HL-60/S4 (cell line): Measurements from ENCODE around the gene SATB1.
"Not testable (repeated sequence)": the region's sequence is repeated elsewhere in the genome, so short reads cannot be mapped to it uniquely, and the experiment has no call there.

Experiments
- in situ Hi-C: fragments of 300-500 bp; cut with MboI; formaldehyde crosslinking; loops from 2 replicates; pipeline ENCODE4 v1.14.3; 2022; ENCODE audit warnings: low sequenced_read_pairs

Gene SATB1

DNA sequence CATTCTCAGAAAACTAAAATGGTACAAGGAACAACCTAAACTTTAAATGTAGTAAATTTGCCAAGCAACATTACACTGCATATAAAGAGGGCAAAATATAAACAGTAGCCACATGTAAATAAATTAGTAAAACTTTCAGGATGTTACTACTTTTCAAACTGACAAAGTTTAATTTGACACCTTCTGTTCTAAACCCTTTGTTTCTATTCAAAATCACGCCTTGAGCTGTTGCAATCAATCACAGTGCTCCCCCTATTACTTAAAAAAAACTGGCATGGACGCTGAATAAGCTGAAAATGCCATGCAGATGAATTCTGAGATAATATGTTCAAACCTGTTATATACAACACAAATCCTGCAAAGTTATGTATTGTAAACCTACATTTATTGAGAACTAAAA, 69.3 kb downstream of the SATB1 start:
- in situ Hi-C loops, result no loop called here

DNA sequence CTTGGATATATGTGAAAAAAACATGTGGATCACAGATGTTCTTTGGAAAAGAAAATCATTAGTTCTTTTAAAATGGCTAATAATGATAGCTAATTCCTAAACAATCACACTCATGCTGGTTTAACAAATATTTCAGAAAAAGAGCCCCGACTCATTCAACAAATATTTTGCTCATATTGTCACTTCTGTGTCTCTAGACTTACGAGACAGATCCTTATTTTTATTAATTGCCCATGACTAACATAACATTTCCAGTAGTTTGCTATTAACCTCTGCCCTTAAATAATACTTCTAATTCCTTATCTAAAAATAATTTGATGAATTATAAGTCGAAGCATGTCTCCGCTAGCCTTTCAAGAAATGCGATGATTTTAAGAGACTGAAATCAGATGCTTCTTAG, 70.4 kb downstream of the SATB1 start:
- in situ Hi-C loops, result no loop called here

DNA sequence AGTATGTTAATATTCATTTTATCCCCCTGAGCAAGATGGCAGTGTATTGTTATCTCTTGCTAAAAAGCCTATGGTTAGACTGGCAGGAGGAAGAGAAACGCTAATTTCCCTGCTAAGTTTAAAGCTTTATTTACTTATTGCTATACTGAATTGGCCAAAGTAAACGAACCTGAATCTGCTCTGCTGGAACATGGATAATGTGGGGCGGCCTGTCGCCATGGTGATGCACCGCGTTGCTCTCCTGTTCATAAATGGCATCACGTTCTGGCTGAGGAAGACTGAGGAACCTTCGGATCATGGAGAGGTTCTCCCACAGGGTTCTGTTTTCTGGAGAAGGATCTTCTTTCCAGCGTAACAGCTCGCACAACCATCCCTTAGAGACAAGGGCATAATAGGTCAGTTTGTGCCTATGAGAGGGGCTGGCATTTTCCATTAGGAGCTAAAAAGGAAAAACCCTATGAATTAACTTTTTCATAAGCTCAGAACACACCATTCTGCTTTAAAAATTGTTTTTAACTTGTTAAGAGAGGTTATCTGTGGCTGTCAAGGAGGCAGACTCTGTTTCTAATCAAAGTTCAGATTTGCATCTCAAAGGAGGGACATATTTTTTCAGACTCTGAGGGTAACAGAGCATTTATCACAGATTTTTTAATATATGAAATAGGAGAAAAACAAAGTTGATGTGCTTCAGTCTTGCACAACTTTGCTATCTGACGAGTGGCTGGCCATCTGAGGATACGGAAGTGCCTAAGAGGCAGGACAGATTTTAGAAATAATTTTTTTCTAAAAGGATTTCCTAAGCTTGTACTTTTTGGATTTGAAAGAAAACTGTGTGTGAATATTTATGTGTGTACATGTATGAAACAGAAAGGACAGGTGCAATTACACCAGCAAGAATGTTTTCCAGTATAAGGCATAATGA, 73.1 kb downstream of the SATB1 start:
- in situ Hi-C loops, result no loop called here

DNA sequence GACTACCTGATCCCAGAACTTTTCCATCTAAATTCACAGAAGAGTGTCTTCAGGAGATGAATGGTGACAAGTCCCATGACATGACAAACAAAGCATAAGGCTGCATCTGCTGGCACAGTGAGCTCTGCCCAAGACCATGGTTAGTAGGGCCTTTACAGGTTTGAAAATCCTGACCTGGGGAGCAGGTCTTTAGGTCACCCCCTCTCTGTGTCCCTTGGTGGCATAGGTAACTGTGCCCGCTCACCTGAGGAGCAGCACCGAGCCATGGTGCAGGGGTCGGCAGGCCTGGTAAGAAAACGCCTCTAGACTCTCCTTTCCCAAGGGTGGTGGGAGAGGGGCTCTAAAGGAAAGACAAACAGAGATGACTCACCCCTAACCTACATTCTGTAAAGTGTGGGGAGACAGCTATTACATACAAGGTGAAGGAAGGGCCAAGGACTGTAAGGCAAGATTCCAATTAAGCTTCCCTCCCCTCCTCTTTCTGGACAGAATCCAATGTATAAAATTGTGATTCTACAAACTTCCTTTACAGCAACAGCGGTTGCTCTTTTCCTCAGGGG, 74.0 kb downstream of the SATB1 start:
- in situ Hi-C loops, result no loop called here

DNA sequence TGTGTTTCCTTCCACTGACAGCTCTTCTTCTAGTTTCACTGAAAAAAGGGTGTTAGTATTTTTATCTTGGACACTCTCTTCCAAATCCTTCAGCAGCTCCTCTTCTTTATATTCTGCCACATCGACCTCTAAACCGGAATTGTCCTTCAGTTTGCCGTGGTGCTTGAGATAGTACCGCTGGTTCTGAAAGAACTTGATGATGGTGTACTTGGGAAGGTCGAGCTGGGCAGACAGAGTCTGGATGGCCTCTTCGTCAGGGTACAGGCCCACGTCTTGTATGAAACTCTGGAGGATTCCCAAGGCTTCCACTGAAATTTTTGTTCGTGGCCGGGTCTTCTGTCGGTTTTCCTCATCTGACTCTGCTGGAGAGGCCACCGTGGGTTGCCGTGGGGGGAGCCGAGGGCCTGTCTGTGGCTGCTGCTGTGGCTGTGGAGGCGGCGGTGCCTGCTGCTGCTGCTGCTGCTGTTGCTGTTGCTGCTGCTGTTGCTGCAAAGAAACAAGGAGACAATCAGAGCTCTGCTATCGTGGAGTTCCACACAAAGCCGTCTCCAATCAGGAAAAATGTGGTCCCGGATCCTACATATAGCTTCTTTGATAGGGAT, 75.8 kb downstream of the SATB1 start:
- in situ Hi-C loops, result no loop called here

DNA sequence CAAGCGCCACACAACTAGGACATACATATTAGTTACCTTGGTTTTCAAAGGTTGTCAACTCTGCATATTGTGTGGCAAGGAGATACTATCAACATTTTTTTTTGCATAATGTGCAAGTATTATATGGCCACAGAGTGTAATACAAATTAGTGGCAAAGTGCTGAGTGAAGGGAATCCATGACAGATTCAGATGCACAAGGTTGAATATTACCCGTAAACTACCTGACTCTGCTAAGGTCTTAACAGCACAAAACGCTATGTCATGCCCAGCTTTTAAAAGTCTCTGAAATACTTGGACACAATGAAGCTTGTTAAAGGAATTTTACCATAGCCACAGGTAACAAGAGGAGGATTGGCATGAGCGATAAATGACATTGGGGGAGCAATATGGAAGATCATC, 79.0 kb downstream of the SATB1 start:
- in situ Hi-C loops, result no loop called here

DNA sequence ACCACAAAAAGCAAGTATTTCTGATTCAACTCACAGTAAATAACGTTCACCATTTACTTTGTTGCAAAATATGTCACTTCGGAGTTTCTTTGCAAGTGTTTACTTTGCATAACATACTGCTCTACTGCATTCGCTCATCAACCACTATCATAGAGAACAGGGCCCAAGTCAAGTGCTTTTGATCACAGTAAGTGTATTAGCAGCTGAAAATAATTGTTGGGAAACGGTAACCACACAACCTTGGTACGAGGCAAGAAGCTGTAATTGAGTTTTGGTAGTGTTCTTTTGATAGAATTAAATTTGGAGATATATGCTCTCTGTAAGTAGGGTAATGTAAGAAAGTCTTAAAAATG, 80.1 kb downstream of the SATB1 start:
- in situ Hi-C loops, result no loop called here

DNA sequence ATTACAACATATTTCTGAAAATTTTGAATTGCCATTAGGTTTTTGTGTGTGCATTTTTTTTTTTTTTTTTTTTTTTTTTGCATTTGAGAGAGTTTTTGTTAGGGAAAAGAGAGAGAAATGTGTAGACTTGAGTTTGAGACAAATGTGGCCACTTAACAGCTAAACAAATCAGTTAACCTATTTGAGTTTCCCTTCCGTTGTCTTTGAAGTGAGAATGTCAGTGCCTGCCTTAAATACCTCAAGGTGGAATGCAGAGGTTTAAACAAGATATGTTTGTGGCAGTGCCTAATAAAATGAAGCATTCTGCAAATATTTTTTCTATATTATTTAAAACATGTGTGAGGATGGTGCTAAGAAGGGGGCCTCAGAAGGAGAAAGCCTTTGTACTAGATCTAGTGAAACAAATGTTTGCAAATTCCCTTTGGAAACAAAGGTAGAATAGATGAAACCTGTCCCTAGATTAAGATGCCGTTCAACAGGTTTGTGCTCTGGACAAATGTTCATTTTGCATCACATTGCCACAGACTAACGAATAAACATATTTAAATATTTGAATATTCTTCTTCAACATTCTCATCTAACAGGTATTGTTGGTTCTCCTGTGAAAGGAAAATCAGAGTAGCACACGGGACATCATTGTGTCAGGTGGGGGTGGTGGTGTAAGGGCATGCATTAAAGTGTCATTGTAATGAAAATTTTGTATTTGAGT, 80.7 kb downstream of the SATB1 start:
- in situ Hi-C loops, result no loop called here

DNA sequence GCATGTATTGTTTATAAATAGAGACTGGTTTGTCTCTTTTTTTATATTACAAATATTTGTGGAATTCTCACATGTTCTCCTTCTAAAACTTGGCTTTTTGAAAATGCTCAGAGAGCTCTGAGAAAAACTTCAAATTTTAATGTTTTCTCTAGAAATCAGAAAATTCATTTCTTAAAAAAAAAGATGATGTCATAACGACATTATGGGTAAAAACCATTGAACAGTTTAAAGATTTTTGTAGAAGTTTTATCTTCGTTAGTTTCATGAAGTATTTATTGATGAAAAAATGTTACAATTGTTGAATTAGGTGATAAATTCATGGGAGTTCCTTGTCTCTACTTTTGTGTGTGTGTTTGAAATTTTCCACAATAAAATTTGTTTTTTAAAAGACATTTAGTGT, 81.3 kb downstream of the SATB1 start:
- in situ Hi-C loops, result no loop called here

DNA sequence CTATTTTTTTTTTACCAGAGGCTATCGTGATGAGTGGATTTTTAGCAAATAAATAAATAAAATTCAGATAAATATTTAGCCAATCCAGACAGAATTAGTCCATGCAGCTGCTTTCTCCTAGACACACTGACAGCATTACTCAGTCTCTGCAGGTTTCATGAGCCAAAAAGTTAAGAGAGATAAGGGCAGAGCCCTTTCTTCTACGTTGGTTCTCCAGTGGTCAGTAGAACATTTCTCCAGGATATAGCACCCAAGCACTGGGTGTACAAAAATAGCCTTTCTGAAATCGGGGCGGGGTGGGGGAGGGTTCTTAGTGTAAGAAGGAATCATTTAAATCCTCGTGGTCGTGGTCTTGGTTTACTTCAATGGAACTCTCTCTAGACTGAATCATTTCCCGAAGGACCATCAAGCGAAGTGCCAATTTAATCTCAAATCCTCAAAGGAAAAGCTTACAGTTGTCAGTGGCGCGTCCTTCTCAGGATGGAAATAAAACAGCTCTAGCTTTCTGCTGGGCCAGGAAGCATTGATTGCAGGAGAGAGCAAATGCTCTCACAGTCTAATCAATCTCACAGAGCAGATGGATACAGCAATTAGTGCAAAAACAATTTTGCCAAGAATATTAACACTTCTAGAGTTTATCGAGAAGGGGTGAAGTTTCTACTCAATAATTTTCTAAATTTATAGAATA, 86.2 kb downstream of the SATB1 start:
- in situ Hi-C loops, result no loop called here

DNA sequence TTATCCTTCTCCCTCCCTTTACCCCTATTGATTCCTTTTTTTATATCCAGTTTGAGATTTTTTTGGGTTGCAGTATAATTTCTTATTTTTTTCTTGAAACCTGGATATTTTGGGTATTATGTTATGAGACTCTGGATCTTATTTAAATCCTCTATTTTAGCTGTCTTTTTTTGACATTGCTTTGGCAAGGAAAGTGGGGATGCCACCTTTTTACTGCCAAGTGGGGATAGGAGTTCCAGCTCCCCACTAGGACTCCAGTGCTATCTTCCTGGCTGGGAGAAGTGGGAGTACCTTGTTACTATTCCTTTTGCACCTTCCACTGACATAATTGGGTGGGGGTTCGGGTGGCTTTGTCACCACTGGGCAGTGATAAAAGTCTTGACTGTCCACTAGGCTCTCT, 87.9 kb downstream of the SATB1 start:
- in situ Hi-C loops, result no loop called here

DNA sequence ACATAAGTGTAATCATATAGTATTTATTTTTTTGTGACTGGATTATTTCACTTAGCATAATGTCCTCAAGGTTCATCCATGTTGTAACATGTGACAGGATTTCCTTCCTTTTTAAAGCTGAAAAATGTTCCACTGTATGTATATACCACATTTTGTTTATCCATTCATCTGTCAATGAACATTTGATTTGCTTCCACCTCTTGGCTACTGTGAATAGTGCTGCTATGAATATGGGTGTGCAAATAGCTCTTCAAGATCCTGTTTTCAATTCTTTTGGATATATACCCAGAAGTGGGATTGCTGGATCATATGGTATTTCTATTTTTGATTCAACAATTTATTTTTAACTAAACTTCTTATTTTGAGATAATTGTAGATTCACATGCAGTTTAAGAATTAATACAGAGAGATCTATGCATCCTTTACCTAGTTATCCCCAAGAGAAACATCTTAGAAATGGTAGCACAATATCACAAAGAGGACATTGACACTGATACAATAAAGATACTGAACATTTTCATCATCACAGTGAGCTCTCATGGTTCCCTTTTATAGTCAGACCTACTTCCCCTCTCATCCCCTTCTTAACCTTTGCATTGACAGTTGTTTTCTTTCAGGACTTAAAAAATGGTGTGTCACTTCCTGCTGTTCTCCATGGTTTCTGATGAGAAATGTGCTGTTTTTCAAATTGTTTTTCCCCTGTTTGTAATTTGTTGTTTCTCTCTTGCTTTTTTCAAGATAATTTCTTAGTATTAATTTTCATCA, 90.1 kb downstream of the SATB1 start:
- in situ Hi-C loops, result no loop called here

DNA sequence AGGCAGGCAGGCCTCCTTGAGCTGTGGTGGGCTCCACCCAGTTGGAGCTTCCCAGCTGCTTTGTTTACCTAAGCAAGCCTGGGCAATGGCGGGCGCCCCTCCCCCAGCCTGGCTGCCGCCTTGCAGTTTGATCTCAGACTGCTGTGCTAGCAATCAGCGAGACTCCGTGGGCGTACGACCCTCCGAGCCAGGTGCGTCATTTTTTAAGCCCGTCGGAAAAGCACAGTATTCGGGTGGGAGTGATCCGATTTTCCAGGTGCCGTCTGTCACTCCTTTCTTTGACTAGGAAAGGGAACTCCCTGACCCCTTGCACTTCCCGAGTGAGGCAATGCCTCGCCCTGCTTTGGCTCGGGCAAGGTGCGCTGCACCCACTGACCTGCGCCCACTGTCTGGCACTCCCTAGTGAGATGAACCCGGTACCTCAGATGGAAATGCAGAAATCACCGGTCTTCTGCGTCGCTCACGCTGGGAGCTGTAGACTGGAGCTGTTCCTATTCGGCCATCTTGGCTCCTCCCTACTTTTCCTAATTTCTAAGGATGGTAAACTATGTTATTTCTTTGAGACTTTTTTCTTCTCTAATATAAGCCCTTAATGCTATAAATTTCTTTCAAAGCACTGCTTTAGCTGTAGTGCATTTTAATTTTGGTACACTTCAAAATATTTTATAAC, 94.2 kb downstream of the SATB1 start:
- in situ Hi-C loops, result not testable (repeated sequence)

DNA sequence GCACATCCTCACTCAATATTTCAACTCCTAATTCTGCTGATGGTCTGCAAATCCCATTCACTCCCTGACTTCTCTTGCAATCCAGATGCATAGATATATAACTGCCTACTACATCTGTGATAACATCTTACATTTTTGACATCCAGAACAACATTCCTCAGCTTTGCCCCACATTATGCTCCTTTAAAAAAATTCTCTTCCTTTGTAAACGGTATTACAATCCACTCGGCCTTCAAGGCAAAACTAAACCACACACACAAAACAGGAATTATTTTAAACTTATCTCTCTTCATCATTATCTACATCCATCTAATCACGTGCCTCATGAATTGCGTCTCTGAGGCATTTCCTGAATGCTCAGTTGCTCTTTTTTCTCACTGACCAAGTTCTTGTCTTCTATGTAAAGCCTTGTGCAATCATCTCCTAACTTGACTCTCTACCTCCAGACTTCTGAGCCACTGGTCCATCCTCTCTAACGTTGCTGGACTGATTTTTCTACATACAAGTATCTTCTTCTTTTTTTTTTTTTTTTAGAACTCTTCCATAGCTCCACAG, 117.0 kb downstream of the SATB1 start:
- in situ Hi-C loops, result no loop called here

DNA sequence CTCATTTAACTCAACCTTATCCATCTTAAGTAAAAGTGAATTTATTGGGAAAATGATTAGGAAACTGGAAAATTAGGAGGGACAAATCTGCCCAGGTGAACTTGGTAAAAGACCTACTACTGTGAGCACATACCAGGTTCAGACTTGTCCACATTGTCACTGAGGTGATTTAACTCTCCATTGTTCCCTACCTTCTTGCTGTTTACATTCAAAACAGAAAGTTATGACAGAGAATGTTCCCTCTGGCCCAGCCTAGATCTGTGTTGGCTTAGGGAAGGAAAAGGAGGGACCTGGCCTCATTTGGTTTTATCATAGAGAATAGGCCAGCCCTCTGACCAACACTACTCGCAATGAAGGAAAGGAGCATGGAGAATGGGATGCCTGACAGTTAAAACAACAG, 117.6 kb downstream of the SATB1 start:
- in situ Hi-C loops, result no loop called here

DNA sequence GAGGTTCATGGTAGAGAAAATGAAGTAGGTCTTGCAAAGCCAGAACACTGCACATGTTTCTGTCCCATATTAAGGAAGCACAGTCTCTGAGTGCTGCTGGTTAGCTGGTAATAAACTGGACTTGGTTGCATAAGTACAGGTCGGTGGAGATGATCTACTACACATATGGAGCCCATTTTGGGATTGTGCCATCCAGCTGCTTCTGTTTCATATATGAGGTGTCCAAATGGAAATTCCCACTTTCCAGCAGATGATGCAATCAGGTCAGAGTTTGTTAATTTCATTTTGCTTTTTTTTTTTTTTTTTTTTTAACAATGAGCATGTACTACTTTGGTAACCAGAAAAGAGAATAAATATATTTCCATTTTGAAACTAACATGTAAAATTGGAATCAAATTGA, 122.6 kb downstream of the SATB1 start:
- in situ Hi-C loops, result no loop called here

DNA sequence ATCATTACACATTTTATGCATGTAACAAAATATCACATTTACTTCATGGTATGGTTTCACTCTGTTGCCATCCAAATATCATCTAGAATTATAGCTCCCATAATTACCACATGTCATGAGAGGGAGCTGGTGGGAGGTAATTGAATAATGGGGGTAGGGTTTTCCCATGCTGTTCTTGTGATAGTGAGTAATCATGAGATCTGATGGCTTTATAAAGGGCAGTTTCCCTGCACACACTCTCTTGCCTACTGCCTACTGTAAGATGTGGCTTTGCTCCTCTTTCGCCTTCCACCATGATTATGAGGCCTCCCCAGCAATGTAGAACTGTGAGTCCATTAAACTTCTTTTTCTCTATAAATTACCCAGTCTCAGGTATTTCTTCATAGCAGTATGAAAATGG, 123.4 kb downstream of the SATB1 start:
- in situ Hi-C loops, result no loop called here

DNA sequence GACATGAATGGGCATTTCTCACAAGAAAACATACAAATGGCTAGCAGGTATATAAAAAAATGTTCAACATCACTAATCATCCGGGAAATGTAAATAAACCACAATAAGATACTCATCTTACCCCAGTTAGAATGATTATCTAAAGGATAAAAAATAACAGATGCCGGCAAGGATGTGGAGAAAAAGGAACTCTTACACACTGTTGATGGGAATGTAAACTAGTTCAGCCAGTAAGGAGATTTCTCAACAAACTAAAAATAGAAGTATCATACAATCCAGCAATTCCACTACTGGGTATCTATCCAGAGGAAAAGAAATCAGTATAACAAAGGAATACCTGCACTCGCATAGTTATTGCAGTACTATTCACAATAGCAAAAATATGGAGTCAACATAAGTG, 124.2 kb downstream of the SATB1 start:
- in situ Hi-C loops, result no loop called here

DNA sequence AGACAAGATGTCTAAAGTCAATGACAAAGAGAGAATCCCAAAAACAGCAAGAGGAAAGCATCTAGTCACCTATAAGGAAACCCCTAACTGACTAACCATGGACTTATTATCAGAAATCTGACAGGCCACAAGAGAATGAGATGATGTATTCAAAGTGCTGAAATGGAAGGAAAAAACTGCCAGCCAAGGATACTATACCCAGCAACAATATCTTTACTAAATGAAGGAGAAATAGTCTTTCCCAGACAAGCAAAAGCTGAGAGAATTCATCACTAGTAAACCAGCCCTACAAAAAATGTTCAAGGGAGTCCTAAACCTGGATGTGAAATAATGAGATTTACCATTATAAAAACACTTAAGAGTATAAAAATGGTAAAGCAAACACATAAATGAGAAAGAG, 128.0 kb downstream of the SATB1 start:
- in situ Hi-C loops, result loop anchor here (10.0 kb wide), 1 partner anchor 392 kb away; no protein-coding TSS in a partner anchor
